GM12891 (cell line): ENCODE data around the gene C19orf53.

Source experiments
- DNase-seq: peaks from one replicate; pipeline ENCODE4 v3.0.0; 2011; ENCODE audit warnings: low spot score; ENCODE audit not compliant: insufficient read length
- FAIRE-seq: peaks from 2 replicates; lab custom pipeline; 2011; peaks lifted over from hg19 to GRCh38; lab: Jason Lieb, UNC
- PAX5 ChIP-seq: IDR thresholded peaks from 2 replicates; pipeline ENCODE4 v1.6.1; 2011; ENCODE audit warnings: low read length, moderate library complexity, mild to moderate bottlenecking; ENCODE audit not compliant: insufficient read depth, severe bottlenecking
- POLR2A ChIP-seq: IDR thresholded peaks from 2 replicates; pipeline ENCODE4 v1.6.1; 2011; ENCODE audit warnings: low read depth, low read length, control low read depth
- POLR2AphosphoS5 ChIP-seq: IDR thresholded peaks from 2 replicates; pipeline ENCODE4 v1.6.1; 2011; ENCODE audit warnings: low read depth, low read length, control low read depth
- POU2F2 ChIP-seq: IDR thresholded peaks from 2 replicates; pipeline ENCODE4 v1.6.1; 2011; ENCODE audit warnings: low read depth, mild to moderate bottlenecking, control low read depth, low read length, moderate library complexity
- SPI1 ChIP-seq: IDR thresholded peaks from 2 replicates; pipeline ENCODE4 v1.6.1; 2011; ENCODE audit warnings: low read depth, low read length, control low read depth
- TAF1 ChIP-seq: IDR thresholded peaks from 2 replicates; pipeline ENCODE4 v1.6.1; 2011; ENCODE audit warnings: low read depth, low read length, control low read depth

Gene C19orf53

GRCh38 chr19:13825489-13826441, 51.5 kb downstream of the C19orf53 start:
- TF ChIP-seq POU2F2, result no peak
- no peak for TF ChIP-seq PAX5
- no peak for DNase-seq
- peak; percentile 33 for FAIRE-seq

DNA sequence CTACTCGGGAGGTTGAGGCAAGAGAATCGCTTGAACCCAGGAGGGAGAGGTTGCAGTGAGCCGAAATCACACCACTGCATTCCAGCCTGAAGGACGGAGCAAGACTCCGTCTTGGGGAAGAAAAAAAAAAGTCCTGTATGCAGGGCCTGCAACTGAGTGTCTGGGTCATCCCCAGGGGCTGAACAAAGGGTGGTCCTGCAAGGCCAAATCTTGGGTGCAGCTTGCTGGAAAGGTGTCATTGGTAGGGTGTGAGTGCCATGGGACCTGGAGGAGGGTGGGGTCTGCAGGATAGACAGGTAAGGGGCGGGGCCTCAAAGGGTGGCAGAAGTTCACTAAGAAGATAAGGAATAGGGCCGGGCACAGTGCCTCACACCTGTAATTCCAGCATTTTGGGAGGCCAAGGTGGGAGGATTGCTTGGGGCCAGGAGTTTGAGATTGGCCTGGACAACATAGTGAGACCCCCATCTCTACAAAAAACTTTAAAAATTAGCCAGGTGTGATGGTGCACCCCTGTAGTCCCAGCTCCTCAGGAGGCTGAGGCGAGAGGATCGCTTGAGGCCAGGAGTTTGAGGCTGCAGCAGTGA, 52.5 kb downstream of the C19orf53 start:
- FAIRE-seq, result no peak
- no peak for TF ChIP-seq PAX5
- TF ChIP-seq POU2F2, result no peak
- no peak for TF ChIP-seq POLR2AphosphoS5
- no peak for TF ChIP-seq POLR2A
- no peak for TF ChIP-seq SPI1
- DNase-seq, result no peak

- DNase-seq (no peak), FAIRE-seq (no peak)
- no peak for TF ChIP-seq POU2F2
- no peak for TF ChIP-seq PAX5
- TF ChIP-seq POLR2AphosphoS5, result no peak
- no peak for TF ChIP-seq TAF1
- TF ChIP-seq SPI1, result no peak
- no peak for TF ChIP-seq POLR2A
Measured at GRCh38 chr19:13827656-13828055, 53.4 kb downstream of the C19orf53 start.
